ENCODE results near the gene RNF112.

Gene RNF112, protein sequence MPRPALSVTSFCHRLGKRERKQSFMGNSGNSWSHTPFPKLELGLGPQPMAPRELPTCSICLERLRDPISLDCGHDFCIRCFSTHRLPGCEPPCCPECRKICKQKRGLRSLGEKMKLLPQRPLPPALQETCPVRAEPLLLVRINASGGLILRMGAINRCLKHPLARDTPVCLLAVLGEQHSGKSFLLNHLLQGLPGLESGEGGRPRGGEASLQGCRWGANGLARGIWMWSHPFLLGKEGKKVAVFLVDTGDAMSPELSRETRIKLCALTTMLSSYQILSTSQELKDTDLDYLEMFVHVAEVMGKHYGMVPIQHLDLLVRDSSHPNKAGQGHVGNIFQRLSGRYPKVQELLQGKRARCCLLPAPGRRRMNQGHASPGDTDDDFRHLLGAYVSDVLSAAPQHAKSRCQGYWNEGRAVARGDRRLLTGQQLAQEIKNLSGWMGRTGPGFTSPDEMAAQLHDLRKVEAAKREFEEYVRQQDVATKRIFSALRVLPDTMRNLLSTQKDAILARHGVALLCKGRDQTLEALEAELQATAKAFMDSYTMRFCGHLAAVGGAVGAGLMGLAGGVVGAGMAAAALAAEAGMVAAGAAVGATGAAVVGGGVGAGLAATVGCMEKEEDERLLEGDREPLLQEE

DNA sequence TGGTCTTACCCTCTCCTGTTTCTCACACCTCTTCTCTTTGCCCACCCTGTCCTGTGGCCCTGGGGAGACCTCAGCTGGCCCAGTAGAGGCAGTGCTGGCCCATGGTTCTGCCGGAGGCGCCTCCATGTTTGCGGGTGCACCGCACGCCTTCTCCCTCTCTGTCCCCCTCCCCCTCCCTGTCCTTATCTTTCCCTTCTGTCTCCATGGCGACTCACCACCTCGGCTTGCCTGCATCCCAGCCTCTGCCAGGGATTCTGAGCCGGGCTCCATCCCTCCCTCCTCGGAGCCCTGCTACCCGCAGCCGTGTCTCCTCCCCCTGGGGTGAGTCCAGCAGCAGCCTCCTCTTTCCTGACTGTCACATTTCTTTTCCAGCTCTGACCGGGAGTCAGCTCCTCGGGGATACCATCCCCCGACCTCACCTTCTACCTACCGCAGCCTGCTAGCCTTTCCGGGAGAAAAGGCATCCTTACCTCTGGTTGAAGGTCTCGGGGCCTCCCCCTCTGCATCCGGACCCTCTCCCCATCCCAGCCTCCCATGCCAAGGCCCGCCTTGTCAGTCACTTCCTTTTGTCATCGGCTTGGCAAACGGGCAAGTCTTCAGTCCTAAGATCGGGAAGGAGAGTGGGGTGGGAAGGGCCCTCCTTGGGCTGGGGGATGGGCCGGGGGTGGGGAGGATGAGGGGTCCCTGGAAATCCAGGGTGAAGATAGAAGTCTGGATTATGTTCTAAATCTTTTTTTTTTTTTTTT lies at the start of gene RNF112:
Gene RNF112 (plus strand): TSS at position 358 of the 746 bp plus-strand sequence. CDS start 177 bp downstream, at position 535.
- no peak for DNase-seq (ENCODE audit: low read depth in 3 of 3)

DNA sequence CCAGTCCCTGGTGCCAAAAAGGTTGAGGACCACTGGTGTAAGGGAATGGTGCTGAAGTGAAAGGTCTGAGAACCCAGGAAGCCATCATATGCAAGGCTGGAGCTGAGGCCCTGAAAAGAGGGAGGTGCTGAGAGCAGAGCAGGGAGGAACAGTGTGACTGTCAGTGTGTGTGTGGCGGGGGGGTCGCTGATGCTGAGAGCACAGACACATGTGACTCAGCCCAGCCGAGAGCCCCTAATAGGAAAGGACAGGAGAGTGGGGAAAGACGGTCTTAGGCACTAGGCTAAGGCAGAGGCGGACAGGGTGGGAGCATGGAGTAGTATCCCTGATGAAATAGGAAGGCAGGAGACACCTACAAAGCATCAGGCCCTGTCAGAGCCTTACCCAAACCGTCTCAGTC lies 49.7 kb upstream of the RNF112 start:
- no peak for DNase-seq (ENCODE audit: low read depth in 3 of 3)

DNA sequence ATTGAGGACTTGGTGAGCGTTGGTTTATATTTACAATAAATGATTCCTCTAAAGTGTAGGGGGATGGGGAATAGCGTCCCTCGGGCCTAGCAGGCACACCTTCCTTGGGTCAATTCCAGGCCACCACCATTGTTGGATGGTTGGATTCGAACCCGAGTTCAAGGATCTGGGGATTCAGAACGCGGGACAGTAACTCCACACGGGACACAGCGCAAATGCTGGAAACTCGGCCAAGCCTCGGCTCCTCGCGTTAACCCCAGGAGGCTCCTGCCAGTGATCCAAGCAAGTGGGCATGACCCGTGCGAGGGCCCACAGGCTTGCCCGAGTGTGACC lies 49.1 kb upstream of the RNF112 start:
- DNase-seq (ENCODE audit: low read depth in 3 of 3), result no peak

DNA sequence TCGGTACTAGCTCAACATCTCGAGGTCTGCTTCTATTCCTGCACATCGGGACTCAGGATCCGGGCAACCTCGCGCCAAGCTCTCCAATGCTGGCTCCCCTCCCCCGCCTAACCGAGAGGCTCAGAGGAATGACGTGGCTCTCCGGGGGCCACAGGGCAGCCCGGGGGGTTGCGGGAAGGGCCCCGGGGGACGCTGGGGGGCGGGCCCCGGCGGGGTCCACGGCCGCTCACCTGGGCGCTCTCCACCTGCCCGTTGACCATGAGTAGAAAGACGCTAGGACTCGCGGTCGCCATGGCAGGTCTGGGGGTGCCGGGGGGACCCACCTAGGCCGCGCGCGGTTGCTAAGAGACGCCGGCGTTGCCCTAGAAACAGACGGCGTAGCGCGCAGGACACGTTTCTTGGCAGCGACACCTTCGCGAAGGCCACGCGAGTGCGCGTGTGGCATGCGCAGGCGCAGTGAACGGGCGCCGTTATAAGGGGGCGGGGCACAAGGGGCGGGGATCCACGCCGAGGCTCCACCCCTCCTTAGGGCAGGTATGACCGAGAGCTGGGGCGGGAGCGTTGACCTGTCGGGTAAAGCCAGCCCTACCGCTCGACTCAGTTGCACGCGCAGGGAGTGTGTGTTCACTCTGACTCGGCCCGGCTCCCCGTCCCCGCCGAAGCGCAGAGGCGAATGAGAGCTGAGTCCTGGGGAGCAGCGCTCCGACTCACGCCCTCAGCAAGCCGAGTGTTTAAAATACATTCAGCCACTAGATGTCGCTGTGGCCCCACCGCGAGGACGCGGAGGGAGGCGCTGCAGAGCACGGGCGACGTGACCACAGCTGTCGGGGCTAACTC lies 48.5 kb upstream of the RNF112 start, which contains the start of gene B9D1:
Gene B9D1 (minus strand): TSS at position 447 of the 837 bp plus-strand sequence. CDS start 154 bp downstream, at position 293.
- peak; percentile 87 to 90 (median 87) for DNase-seq (ENCODE audit: low read depth in 3 of 3)

DNA sequence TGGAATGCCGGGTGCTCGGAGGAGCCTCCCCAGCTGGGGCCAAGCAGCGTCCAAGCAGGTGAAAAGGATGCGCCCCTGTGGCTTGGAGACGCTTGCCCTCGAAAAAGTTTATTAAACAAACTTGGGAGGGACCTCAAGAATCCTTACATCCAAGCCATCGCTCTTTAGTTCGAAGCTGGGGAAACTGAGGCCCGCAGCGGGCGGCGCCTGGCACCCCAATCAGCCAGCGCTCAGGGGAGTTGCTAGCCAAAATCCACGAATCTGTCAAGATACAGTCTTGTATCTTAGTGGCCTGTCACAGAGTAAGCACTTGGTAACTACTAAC lies 48.0 kb upstream of the RNF112 start:
- DNase-seq (ENCODE audit: low read depth in 3 of 3), result no peak

DNA sequence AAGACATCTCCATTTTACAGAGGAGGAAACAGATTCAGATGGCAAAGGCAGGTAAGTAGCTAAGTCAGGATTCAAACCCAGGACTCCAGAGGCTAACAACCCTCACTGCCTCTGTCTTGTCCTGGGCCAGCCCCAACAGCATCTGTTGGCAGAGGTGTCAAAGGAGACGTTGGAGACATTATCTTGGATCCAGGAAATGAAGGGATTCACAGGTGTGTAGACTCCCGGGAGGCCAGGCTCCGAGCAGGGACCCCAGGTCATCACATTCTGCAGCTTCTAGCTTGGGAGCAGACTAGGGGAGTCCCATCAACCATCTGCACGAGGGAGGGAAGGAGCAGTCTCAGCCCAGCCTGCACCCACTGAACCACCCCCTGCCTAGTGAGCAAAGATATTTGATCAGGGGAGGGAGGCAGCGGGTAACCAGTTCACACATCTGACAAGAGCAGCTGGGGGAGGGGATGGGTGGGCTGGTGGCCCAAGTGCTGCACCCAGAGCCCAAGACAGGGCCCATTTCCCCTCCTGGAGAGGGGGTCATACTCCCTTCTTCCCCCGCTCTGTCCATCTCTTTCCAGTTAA lies 47.5 kb upstream of the RNF112 start:
- DNase-seq (ENCODE audit: low read depth in 3 of 3), result no peak

DNA sequence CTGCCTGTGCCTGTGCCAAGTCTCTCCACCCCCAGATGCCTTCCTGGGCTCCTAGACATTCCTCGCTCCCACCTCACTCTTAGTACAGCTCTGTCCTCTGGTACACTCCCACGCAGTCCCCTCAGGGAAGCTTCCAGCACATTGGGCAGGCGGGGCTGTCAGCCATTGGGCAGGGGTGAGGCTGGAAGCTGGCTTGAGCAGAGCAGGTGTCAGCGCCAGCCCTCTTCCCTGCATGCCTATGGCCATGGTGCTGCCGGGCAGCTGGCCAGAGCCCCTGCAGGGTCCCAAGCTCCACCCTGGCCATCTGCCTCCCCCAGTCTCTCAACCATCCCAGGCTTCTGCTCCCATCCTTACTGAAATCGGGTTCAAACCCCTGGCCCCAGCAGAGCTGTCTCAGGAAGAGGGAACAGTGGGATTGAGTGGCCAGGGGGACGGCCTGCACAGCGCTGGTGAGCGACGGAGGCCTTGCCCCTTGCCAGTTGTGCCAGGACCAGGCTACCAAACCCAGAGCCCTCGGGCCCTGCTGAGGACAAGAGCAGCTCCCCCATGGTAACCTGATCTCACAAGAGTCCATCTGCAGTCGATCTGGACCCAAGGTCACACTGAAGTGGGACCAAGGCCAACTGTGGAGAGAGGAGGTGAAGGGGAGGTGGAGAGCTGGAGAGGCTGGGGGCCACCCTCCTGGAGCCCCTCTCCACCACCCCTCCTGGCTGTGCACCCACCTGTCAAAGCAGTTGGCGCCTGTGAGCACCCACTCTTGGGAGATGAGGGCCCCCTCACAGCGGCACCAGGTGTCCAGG lies 46.1 kb upstream of the RNF112 start:
- no peak for DNase-seq (ENCODE audit: low read depth in 3 of 3)

DNA sequence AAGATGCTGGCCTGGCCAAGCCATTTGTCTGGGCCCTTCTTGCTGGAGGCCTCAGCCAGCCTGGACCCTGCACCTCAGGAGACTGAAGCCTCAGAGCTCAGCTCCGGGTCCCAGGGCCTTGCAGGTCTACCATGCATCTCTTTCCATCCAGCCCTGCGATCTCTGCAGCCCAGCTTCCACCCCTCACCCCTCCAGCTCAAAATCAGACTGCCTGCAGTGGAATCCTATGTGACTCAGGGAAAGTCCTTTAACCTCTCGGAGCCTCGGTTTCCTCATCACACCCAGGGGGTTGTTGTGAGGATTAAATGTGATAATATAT lies 45.6 kb upstream of the RNF112 start:
- DNase-seq (ENCODE audit: low read depth in 3 of 3), result no peak

DNA sequence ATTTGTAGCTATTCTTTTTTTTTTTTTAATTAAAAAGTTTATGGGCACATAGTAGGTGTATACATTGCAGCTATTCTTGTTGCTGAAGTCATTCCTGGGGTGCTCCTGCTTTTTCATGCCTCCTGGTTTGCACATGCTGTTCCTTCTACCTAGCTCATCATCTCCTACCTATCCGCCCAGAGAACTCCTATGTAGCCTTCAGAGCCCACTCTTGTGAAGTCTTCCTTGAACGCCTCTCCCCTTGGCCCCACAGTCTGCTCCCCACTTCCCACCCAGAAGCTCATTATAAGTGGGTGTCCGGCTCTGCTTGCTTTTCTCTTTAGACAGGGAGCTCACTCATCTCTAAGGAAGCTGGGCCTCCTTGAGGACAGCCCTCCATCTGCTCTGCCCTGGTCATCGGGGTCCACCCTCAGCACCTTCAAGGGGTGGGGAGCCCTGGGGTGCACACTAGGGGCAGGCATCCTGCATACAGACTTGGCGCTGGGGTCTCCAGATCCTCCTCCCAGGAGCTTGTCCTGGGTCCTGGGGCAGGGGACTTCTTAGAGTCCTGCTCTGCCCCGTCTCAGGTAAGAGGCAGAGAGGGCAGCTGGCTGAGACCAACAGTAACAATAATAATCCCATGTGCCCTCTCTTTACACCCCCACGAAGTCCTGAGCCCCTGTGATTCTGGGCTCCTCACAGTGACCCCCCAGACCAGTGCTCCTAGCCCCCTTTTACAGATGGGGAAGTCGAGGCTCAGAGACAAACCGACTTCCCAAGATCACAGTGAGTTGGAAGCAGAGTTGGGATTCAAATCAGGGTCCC lies 45.0 kb upstream of the RNF112 start:
- no peak for DNase-seq (ENCODE audit: low read depth in 3 of 3)

DNA sequence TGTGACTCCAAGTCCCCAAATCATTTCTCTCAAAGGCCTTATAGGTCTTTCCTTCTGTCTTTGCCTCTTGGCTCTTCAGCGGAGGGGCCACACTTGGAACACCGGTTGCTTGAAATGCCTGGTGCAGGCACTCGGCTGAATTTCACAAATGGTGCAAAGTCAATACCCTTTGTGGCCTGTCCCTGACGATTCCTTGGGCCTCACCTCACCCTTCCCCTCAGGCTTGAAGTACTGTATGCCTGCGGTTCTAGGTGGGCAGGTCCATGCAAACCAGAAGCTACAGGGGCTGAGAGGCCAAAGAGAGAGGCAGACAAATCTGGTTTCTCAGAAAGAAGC lies 44.4 kb upstream of the RNF112 start:
- DNase-seq (ENCODE audit: low read depth in 3 of 3), result no peak

DNA sequence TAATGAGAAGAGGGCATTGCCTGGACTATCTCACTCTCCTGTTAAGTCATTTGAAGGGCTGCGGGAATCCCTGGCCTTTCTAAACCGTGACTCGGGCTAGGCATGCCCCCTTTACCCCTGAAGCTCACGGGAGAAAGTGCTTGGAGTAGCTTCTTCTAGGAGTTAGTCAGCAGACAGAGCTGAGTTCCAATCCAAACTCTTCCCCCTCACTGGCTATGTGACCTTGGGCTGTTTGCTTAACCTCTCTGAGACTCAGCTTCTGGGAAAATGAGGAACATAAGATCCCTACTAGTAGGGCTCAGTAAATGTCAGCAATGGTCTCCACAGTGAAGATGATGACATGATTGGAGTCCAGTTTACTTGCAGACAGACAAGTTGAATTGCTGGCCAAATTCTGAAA lies 42.8 kb upstream of the RNF112 start:
- no peak for DNase-seq (ENCODE audit: low read depth in 3 of 3)

DNA sequence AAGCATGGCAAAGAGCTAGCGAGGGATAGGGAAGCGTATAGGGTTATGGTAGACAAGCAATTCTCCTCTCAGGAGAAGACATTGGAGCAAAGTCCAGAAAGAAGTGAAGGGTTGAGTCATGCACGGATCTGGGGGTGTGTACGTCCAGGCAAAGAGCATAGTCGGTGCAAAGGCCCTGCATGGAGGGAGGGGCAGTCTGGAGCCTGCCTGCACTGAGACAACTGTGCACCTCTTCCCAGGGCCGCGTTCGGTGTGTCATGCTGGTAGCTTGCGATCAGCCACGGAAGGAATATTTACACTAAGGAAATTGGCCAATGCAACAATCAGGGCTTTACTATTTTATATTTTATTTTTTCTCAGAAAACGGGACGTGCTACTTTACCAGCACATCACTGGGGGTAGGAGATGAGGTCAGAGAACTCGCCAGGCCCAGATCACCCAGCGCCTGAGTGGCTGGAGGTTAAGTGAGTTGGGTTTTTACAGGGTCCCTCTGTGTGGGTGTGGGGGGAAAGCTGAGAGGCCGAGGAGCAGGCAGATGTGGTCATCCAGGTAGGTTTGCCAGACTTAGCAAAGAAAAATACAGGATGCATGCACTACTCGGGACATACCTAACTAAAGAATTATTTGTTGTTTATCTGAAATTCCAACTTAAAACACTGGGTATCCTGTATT lies 41.8 kb upstream of the RNF112 start:
- DNase-seq (ENCODE audit: low read depth in 3 of 3), result no peak

DNA sequence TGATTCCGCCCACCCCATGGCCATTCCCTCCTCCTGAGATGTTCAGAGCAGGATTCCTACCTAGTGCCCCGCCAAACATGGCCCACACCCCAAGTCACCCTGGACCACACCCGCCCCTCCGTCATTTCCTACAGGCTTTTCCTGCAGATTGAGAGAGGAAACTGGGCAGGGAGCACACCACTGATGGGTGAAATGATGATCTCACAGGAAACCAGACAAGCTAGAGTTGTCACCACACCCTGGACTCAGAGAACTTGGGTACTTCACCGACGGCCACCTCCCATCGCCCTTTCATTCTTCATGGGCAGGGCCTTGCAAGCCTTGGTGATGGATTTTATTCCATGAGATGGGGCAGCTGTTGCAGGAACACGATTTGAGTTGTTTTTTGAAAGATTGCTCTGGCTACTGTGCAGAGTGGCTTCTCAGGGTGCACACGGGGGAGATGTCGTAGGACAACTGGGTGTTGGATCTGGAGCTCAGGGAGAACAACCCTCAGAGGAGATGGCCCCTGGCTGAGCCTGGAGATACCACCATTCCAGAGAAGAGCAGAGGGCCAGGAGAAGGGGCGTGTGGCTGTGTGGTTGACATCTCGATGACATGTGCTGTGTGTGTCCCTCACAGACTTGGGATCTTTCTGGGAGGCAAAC lies 41.1 kb upstream of the RNF112 start:
- DNase-seq (ENCODE audit: low read depth in 3 of 3), result no peak

DNA sequence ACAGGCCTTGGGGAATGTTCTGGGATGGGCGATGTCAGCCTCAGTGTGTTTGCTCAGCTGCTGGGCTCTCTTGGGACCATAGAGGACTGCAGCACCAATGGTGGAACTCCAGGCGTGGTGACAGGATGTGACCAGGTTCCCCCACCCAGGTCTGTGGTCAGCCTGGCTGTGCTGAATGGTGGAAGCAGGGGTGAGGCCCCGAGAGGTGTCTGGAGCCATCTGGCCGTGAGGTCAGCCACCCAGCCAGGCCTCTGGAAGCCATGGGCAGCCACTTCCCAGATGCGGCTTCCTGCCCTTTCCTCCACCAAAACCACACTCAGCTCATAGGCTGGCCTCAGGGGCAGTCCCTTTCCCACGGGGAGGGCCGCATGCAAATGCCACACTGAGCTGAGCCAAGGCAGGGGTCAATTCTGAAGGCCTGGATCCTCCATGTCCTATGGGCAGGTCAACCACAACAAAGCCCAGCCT lies 40.5 kb upstream of the RNF112 start:
- no peak for DNase-seq (ENCODE audit: low read depth in 3 of 3)

DNA sequence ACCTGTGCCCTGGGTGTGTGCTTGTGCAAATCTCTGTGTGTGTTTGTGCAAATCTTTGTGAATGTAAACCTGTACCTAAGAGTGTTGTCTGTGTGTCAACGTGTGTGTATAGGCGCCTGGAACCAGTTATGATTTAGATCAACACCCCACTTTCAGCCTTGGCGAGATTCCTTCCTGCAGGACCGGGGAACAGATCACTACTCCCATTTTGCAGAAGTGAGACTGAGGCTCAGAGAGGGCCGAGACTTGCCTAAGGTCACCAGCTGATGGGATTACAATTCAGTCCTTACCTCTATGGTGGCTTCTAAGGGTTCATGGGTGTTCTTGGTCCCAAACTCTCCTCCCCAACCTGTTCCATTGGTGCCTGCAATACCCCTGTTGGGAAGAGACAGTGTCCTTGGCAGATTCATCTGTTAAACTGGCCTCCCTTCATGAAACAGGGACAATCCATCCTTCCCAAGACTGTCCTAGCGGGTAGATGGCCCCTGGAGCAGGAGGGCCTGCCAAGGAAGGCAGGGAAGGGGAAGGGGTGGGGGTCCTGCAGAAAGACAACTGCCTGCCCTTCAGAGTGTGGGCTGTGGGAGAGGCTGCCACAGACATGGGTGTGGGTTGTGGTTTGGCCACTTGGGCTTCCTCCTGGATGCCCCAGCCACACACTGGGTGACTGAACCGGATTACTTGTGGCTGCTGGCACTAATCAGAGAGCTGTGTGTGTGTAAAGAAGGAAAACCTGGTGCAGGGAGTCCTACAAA lies 39.6 kb upstream of the RNF112 start:
- DNase-seq (ENCODE audit: low read depth in 3 of 3), result no peak

DNA sequence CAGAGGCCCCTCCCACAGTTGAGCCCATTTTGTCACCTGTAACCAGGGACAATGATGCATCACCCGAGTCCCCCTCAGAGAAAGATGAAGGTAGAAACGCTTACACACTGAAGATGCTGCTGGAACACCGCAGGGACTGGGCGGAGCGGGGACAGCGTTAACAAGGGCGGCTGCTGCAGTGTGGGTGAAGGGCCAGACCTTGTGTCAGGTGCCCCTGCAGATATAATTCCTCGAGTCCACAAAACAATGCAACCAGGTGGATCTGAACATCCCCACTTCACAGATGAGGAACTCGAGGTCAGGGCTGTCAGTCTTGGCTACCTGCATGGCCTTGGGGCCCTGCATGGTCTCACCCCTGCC lies 39.0 kb upstream of the RNF112 start:
- no peak for DNase-seq (ENCODE audit: low read depth in 3 of 3)

DNA sequence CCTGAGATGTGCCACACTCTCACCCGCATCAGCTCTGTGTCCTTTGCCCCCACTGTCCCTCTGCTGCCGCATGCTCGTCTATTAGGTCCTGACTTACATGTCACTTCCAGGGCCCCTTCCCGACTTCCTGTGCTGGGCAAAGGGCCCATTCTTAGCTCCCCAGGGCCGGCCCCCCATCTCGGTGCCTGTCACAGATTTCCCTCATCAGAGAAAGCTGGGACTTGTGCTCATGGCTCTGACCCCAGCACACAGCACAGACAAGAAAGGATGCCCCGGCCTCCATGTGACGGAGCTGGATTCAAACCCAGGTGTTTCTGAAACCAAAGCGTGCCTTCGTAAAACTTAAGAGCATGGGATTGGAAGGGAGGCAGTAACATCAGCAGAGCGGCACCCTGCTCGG lies 38.6 kb upstream of the RNF112 start:
- DNase-seq (ENCODE audit: low read depth in 3 of 3), result no peak

DNA sequence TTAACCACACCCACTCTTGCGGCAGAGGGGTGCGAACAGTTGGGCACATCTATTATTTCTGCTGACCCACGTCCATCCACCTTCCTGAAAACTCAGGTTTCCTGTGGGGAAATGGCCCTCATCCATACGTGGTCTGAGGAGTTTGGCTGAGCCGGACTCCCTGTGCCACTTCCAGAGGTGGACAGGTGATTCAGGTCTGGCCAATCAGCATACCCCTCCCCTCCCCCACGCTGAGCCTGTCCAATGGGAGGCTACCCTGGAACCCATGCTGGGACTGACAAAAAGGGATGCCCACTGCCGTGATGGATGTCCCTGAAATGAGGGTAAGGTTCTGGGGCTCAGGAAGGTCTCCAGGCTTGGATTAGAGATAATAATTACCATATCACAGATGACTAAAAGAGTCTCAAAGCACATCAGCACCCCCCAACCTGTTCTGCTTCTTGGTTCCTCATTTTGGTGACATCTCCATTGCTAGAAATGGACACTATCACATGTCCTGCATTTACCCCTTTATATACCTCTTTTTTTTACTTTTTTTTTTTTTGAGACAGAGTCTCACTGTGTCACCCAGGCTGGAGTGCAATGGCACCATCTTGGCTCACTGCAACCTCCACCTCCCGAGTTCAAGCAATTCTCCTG lies 38.0 kb upstream of the RNF112 start:
- no peak for DNase-seq (ENCODE audit: low read depth in 3 of 3)

All from stimulated activated CD4-positive, alpha-beta T cell treated with anti-CD3 and anti-CD28 coated beads, TNF-alpha, amount 100 ng/mL, for 24 hours (primary cell).